HG03095 (cell line): ENCODE data around the gene DTNA.
"Not testable (repeated sequence)": the region's sequence is repeated elsewhere in the genome, so short reads cannot be mapped to it uniquely, and the experiment has no call there.

Experiments used
- ATAC-seq: cut with Tn5 transposase; IDR thresholded peaks from one replicate; pipeline ENCODE4 v1.9.1; 2021; ENCODE audit warnings: moderate library complexity; ENCODE audit not compliant: unreplicated experiment

The DTNA gene

GRCh38 chr18:34723143-34723542 is 13.0 kb downstream of the DTNA start:
- ATAC-seq, result no peak

GRCh38 chr18:34725737-34726136 is 15.6 kb downstream of the DTNA start:
- not testable (repeated sequence) for ATAC-seq

- ATAC-seq, result no peak
Observed at GRCh38 chr18:34726286-34727004, 16.3 kb downstream of the DTNA start.

GRCh38 chr18:34729264-34729663 is 19.2 kb downstream of the DTNA start:
- peak; percentile 62 for ATAC-seq

- no peak for ATAC-seq
Observed at GRCh38 chr18:34729740-34730355, 19.8 kb downstream of the DTNA start.

GRCh38 chr18:34730774-34731173 is 20.7 kb downstream of the DTNA start:
- ATAC-seq, result no peak

- no peak for ATAC-seq
Observed at GRCh38 chr18:34734056-34734455, 24.0 kb downstream of the DTNA start.

- ATAC-seq, result not testable (repeated sequence)
Observed at GRCh38 chr18:34734526-34734925, 24.4 kb downstream of the DTNA start.

- ATAC-seq, result no peak
Observed at GRCh38 chr18:34738175-34738894, 28.2 kb downstream of the DTNA start.

GRCh38 chr18:34740101-34740500 is 30.0 kb downstream of the DTNA start:
- no peak for ATAC-seq

- no peak for ATAC-seq
Observed at GRCh38 chr18:34740724-34741123, 30.6 kb downstream of the DTNA start.

GRCh38 chr18:34741401-34741800 is 31.3 kb downstream of the DTNA start:
- ATAC-seq, result no peak

GRCh38 chr18:34742891-34743341 is 32.8 kb downstream of the DTNA start:
- no peak for ATAC-seq

- no peak for ATAC-seq
Observed at GRCh38 chr18:34744569-34744968, 34.5 kb downstream of the DTNA start.

GRCh38 chr18:34746614-34747013 is 36.5 kb downstream of the DTNA start:
- no peak for ATAC-seq

GRCh38 chr18:34749721-34750120 is 39.6 kb downstream of the DTNA start:
- no peak for ATAC-seq

GRCh38 chr18:34752056-34752455 is 42.0 kb downstream of the DTNA start:
- ATAC-seq, result no peak

- no peak for ATAC-seq
Observed at GRCh38 chr18:34754300-34754699, 44.2 kb downstream of the DTNA start.

GRCh38 chr18:34757666-34758065 is 47.6 kb downstream of the DTNA start:
- ATAC-seq, result no peak

- no peak for ATAC-seq
Observed at GRCh38 chr18:34758378-34758948, 48.4 kb downstream of the DTNA start.

- ATAC-seq, result no peak
Observed at GRCh38 chr18:34760444-34760843, 50.3 kb downstream of the DTNA start.

GRCh38 chr18:34764451-34764850 is 54.4 kb downstream of the DTNA start:
- ATAC-seq, result no peak
